NCI-H748 treated with DMSO at 0.1 percent for 48 hours (cell line): ENCODE measurements around the gene RGS7.

Source experiments
- DNase-seq: peaks from one replicate; lab custom pipeline; 2025; lab: John Stamatoyannopoulos, UW

Gene RGS7

GRCh38 chr1:241077386-241078147 lies 279.4 kb downstream of the RGS7 start:
- no peak for DNase-seq

GRCh38 chr1:241074507-241074906 lies 282.5 kb downstream of the RGS7 start:
- no peak for DNase-seq

GRCh38 chr1:241068359-241068758 lies 288.6 kb downstream of the RGS7 start:
- no peak for DNase-seq

- no peak for DNase-seq
Observed at GRCh38 chr1:241063276-241063675, 293.7 kb downstream of the RGS7 start.

- no peak for DNase-seq
Observed at GRCh38 chr1:241061062-241061461, 295.9 kb downstream of the RGS7 start.

- no peak for DNase-seq
Observed at GRCh38 chr1:241048622-241049021, 308.4 kb downstream of the RGS7 start.

- no peak for DNase-seq
Observed at GRCh38 chr1:241045659-241046058, 311.3 kb downstream of the RGS7 start.

GRCh38 chr1:241034203-241034936 lies 322.6 kb downstream of the RGS7 start:
- no peak for DNase-seq

- DNase-seq: no peak
Observed at GRCh38 chr1:241024834-241025233, 332.2 kb downstream of the RGS7 start.

GRCh38 chr1:241022366-241022765 lies 334.6 kb downstream of the RGS7 start:
- no peak for DNase-seq

GRCh38 chr1:241020851-241021697 lies 335.9 kb downstream of the RGS7 start:
- DNase-seq: no peak

- no peak for DNase-seq
Observed at GRCh38 chr1:241012708-241013340, 344.2 kb downstream of the RGS7 start.

GRCh38 chr1:241007668-241008067 lies 349.3 kb downstream of the RGS7 start:
- no peak for DNase-seq

- DNase-seq: no peak
Observed at GRCh38 chr1:240999826-241000225, 357.2 kb downstream of the RGS7 start.

- no peak for DNase-seq
Observed at GRCh38 chr1:240998441-240999015, 358.5 kb downstream of the RGS7 start.

GRCh38 chr1:240998024-240998423 lies 359.0 kb downstream of the RGS7 start:
- no peak for DNase-seq

GRCh38 chr1:240993004-240993403 lies 364.0 kb downstream of the RGS7 start:
- DNase-seq: no peak

- no peak for DNase-seq
Observed at GRCh38 chr1:240991230-240991629, 365.8 kb downstream of the RGS7 start.

GRCh38 chr1:240987928-240988327 lies 369.1 kb downstream of the RGS7 start:
- no peak for DNase-seq

GRCh38 chr1:240985081-240985480 lies 371.9 kb downstream of the RGS7 start:
- DNase-seq: no peak

- no peak for DNase-seq
Observed at GRCh38 chr1:240980342-240980741, 376.7 kb downstream of the RGS7 start.

- DNase-seq: no peak
Observed at GRCh38 chr1:240976685-240977084, 380.3 kb downstream of the RGS7 start.
